ENCODE measurements around the gene ZNF516. TPM values are rescaled to one million over a fixed set of nuclear protein-coding genes. Genes with fewer than 3 reads are reported as not detected.

ZNF516 gene
- total and polyA plus RNA-seq, 10 of the 15 experiments (the other 5 are each of a cell fraction or from before 2014, with no cell fraction given): 2.0 to 32.0 (median 8.3) TPM

DNA sequence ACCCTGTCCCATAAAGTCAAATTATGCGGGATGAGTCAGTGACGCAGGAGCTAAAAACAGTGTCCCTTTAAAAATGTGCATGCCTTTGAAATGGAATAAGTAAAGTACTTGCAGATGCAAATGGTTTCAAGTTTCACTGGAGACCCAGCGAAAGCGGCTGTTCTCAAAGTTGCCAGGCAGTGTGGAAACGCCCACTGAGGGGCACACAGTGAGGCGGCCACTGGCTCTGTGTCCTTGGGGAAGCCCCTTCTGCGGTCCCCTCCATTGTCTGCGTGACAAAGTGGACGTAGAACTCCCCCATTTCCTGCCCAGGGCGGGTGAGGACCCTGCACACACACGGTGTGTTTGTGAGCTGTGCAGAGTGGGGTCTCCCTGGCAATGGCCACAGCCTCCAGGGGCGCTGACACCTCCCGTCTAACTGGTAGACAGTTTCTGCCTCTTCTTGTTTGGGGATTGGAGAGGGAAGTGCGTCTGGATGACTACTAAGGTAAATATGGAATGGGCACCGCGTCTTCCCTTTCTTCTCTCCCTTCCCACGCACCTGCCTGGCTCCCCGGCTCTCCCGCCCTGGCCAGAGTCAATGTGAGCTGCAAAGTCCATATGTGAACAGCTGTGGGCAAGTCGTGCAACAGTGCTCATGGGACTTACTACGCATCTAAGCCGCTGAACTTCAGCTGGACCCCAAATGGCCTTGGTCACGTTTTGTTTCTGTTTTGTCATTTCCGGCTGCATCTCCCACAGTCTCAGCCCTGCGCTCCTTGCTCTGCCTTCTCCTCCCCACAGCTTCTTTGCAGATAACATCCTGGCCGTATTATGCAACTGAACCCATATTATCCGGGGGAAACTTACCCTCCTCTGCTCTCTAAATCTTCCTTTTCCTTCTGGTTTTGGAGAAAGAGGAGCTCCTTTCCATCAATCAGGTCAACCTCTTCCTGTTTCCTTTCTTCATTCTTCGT, 33.7 kb upstream of the ZNF516 start (continued):
- TF ChIP-seq, protein P1, sequence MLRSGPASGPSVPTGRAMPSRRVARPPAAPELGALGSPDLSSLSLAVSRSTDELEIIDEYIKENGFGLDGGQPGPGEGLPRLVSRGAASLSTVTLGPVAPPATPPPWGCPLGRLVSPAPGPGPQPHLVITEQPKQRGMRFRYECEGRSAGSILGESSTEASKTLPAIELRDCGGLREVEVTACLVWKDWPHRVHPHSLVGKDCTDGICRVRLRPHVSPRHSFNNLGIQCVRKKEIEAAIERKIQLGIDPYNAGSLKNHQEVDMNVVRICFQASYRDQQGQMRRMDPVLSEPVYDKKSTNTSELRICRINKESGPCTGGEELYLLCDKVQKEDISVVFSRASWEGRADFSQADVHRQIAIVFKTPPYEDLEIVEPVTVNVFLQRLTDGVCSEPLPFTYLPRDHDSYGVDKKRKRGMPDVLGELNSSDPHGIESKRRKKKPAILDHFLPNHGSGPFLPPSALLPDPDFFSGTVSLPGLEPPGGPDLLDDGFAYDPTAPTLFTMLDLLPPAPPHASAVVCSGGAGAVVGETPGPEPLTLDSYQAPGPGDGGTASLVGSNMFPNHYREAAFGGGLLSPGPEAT (IDR thresholded peaks at IDR 0.05; ENCODE audit: low read depth): no peak
- TF ChIP-seq HDGF (IDR thresholded peaks at IDR 0.05) (no peak), YY1 (IDR thresholded peaks at IDR 0.05; ENCODE audit: low read depth, low read length) (no peak), CHD4 (IDR thresholded peaks at IDR 0.05) (no peak), IKZF1 (conservative IDR thresholded peaks at IDR 0.05) (peak; percentile 26; the same call in 1 of the 2 replicates), YBX1 (IDR thresholded peaks at IDR 0.05) (no peak), SREBF1 (IDR thresholded peaks at IDR 0.05; ENCODE audit: low read length) (no peak), RUNX3 (IDR thresholded peaks at IDR 0.05; ENCODE audit: low read length) (peak; percentile 49), SREBF2 (IDR thresholded peaks at IDR 0.05; ENCODE audit: low read length) (no peak), PML (IDR thresholded peaks at IDR 0.05; ENCODE audit: low read length) (no peak), MYC (IDR thresholded peaks at IDR 0.05; ENCODE audit: insufficient read depth, insufficient read length, insufficient replicate concordance, low read length, severe bottlenecking) (no peak), EED (IDR thresholded peaks at IDR 0.05; ENCODE audit: low read depth) (peak; percentile 46; the same call in 1 of the 2 replicates), GABPA (IDR thresholded peaks at IDR 0.05; ENCODE audit: low read depth) (no peak), LARP7 (IDR thresholded peaks at IDR 0.05) (peak; percentile 54; the same call in 1 of the 2 replicates), NFYA (IDR thresholded peaks at IDR 0.05; ENCODE audit: borderline replicate concordance, low read depth, low read length) (no peak), STAT1 (conservative IDR thresholded peaks at IDR 0.05) (no peak), MEF2B (IDR thresholded peaks at IDR 0.05; ENCODE audit: partially characterized antibody, poor library complexity, severe bottlenecking) (no peak), NRF1 (conservative IDR thresholded peaks at IDR 0.05; ENCODE audit: low read depth, low read length) (no peak), BMI1 (IDR thresholded peaks at IDR 0.05; ENCODE audit: borderline replicate concordance) (no peak), ATF7 (IDR thresholded peaks at IDR 0.05; ENCODE audit: low read depth) (no peak)
- TF ChIP-seq, protein P2, sequence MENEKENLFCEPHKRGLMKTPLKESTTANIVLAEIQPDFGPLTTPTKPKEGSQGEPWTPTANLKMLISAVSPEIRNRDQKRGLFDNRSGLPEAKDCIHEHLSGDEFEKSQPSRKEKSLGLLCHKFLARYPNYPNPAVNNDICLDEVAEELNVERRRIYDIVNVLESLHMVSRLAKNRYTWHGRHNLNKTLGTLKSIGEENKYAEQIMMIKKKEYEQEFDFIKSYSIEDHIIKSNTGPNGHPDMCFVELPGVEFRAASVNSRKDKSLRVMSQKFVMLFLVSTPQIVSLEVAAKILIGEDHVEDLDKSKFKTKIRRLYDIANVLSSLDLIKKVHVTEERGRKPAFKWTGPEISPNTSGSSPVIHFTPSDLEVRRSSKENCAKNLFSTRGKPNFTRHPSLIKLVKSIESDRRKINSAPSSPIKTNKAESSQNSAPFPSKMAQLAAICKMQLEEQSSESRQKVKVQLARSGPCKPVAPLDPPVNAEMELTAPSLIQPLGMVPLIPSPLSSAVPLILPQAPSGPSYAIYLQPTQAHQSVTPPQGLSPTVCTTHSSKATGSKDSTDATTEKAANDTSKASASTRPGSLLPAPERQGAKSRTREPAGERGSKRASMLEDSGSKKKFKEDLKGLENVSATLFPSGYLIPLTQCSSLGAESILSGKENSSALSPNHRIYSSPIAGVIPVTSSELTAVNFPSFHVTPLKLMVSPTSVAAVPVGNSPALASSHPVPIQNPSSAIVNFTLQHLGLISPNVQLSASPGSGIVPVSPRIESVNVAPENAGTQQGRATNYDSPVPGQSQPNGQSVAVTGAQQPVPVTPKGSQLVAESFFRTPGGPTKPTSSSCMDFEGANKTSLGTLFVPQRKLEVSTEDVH (IDR thresholded peaks at IDR 0.05; ENCODE audit: low read depth, partially characterized antibody): no peak
- TF ChIP-seq, protein P3, sequence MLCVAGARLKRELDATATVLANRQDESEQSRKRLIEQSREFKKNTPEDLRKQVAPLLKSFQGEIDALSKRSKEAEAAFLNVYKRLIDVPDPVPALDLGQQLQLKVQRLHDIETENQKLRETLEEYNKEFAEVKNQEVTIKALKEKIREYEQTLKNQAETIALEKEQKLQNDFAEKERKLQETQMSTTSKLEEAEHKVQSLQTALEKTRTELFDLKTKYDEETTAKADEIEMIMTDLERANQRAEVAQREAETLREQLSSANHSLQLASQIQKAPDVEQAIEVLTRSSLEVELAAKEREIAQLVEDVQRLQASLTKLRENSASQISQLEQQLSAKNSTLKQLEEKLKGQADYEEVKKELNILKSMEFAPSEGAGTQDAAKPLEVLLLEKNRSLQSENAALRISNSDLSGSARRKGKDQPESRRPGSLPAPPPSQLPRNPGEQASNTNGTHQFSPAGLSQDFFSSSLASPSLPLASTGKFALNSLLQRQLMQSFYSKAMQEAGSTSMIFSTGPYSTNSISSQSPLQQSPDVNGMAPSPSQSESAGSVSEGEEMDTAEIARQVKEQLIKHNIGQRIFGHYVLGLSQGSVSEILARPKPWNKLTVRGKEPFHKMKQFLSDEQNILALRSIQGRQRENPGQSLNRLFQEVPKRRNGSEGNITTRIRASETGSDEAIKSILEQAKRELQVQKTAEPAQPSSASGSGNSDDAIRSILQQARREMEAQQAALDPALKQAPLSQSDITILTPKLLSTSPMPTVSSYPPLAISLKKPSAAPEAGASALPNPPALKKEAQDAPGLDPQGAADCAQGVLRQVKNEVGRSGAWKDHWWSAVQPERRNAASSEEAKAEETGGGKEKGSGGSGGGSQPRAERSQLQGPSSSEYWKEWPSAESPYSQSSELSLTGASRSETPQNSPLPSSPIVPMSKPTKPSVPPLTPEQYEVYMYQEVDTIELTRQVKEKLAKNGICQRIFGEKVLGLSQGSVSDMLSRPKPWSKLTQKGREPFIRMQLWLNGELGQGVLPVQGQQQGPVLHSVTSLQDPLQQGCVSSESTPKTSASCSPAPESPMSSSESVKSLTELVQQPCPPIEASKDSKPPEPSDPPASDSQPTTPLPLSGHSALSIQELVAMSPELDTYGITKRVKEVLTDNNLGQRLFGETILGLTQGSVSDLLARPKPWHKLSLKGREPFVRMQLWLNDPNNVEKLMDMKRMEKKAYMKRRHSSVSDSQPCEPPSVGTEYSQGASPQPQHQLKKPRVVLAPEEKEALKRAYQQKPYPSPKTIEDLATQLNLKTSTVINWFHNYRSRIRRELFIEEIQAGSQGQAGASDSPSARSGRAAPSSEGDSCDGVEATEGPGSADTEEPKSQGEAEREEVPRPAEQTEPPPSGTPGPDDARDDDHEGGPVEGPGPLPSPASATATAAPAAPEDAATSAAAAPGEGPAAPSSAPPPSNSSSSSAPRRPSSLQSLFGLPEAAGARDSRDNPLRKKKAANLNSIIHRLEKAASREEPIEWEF (IDR thresholded peaks at IDR 0.05; ENCODE audit: insufficient replicate concordance, low read depth, low read length): no peak

All from GM12878 (cell line).